HEK293 (cell line): ENCODE data around the gene SFRP5.

Experiments
- CTCF ChIA-PET: fragments of 350-600 bp; formaldehyde crosslinking; extraction: SDS; loops from one replicate; lab custom pipeline; 2021; ENCODE audit warnings: antibody characterized with exemption; lab: Yijun Ruan, JAX
- POLR2A ChIA-PET: fragments of 300-600 bp; formaldehyde crosslinking; extraction: SDS; loops from one replicate; lab custom pipeline; 2020; ENCODE audit warnings: antibody characterized with exemption, inconsistent platforms; lab: Yijun Ruan, JAX
- H3K27ac ChIP-seq: fragments of 200-500 bp; sonication (Bioruptor generic); 2 replicates; pipeline ENCODE4 v1.5.1; 2014; ENCODE audit warnings: low read depth, low read length, control low read depth, inconsistent platforms; ENCODE audit errors: extremely low read depth
- H3K36me3 ChIP-seq, 2 experiments: fragments of 200-500 bp in 1 of 2; sonication (Bioruptor generic) in 1 of 2; 1 replicate in 1 of 2; 2 replicates in 1 of 2; pipeline ENCODE4 v1.5.1; 2014 to 2017; ENCODE audit warnings: inconsistent platforms in 2 of 2, low read length in 2 of 2; ENCODE audit not compliant: control insufficient read depth in 2 of 2, insufficient read depth in 1 of 2
- H3K4me1 ChIP-seq: fragments of 200-500 bp; sonication (Bioruptor generic); 2 replicates; pipeline ENCODE4 v1.5.1; 2014; ENCODE audit warnings: mild to moderate bottlenecking, low read length, inconsistent platforms; ENCODE audit not compliant: control insufficient read depth, insufficient read depth
- H3K4me3 ChIP-seq: 2 replicates; pipeline ENCODE4 v1.5.1; 2011; ENCODE audit warnings: low read depth, mild to moderate bottlenecking, control low read depth, low read length, moderate library complexity
- H3K9me3 ChIP-seq: fragments of 200-500 bp; sonication (Bioruptor generic); 2 replicates; pipeline ENCODE4 v1.5.1; 2014; ENCODE audit warnings: low read depth, low read length, inconsistent platforms; ENCODE audit not compliant: control insufficient read depth, insufficient read depth
- GLIS1 ChIP-seq: fragments of 450-650 bp; formaldehyde crosslinking; IDR thresholded peaks from 2 replicates; pipeline ENCODE4 v1.5.1; 2016; ENCODE audit warnings: missing biosample characterization, missing genetic modification characterization
- GLIS2 ChIP-seq: fragments of 450-650 bp; formaldehyde crosslinking; IDR thresholded peaks from 2 replicates; pipeline ENCODE4 v1.5.1; 2016; ENCODE audit warnings: missing biosample characterization, missing genetic modification characterization
- KLF1 ChIP-seq: fragments of 450-650 bp; formaldehyde crosslinking; IDR thresholded peaks from 2 replicates; pipeline ENCODE4 v1.5.1; 2016; ENCODE audit warnings: missing biosample characterization, missing genetic modification characterization
- KLF8 ChIP-seq: fragments of 450-650 bp; formaldehyde crosslinking; IDR thresholded peaks from 2 replicates; pipeline ENCODE4 v1.5.1; 2016; ENCODE audit warnings: missing biosample characterization, missing genetic modification characterization
- OSR2 ChIP-seq: fragments of 450-650 bp; formaldehyde crosslinking; IDR thresholded peaks from 2 replicates; pipeline ENCODE4 v1.5.1; 2016; ENCODE audit warnings: missing biosample characterization, missing genetic modification characterization
- PRDM1 ChIP-seq: fragments of 450-650 bp; formaldehyde crosslinking; IDR thresholded peaks from 2 replicates; pipeline ENCODE4; 2016; ENCODE audit warnings: missing biosample characterization, missing genetic modification characterization
- SETDB1 ChIP-seq: IDR thresholded peaks from one replicate; pipeline ENCODE4 v1.6.1; 2017; ENCODE audit warnings: mild to moderate bottlenecking, low read length, moderate library complexity, mixed read lengths; ENCODE audit not compliant: insufficient read length
- SP2 ChIP-seq: fragments of 450-650 bp; formaldehyde crosslinking; IDR thresholded peaks from 2 replicates; pipeline ENCODE4 v1.5.1; 2016; ENCODE audit warnings: missing biosample characterization, missing genetic modification characterization
- SP3 ChIP-seq: fragments of 450-650 bp; formaldehyde crosslinking; IDR thresholded peaks from 2 replicates; pipeline ENCODE4 v1.5.1; 2016; ENCODE audit warnings: missing biosample characterization, missing genetic modification characterization
- ZBTB17 ChIP-seq: fragments of 450-650 bp; formaldehyde crosslinking; IDR thresholded peaks from 2 replicates; pipeline ENCODE4 v1.5.1; 2016; ENCODE audit warnings: missing biosample characterization, missing genetic modification characterization
- ZBTB20 ChIP-seq: fragments of 450-650 bp; formaldehyde crosslinking; IDR thresholded peaks from 2 replicates; pipeline ENCODE4 v1.5.1; 2016; ENCODE audit warnings: missing biosample characterization, missing genetic modification characterization
- ZBTB8A ChIP-seq: fragments of 450-650 bp; formaldehyde crosslinking; IDR thresholded peaks from 2 replicates; pipeline ENCODE4 v1.5.1; 2016; ENCODE audit warnings: missing biosample characterization, missing genetic modification characterization
- ZFHX2 ChIP-seq: fragments of 450-650 bp; formaldehyde crosslinking; conservative IDR thresholded peaks from 2 replicates; pipeline ENCODE4 v1.5.1; 2016; ENCODE audit warnings: missing biosample characterization, missing genetic modification characterization
- ZIC2 ChIP-seq: fragments of 450-650 bp; formaldehyde crosslinking; IDR thresholded peaks from 2 replicates; pipeline ENCODE4 v1.5.1; 2016; ENCODE audit warnings: missing biosample characterization, missing genetic modification characterization
- ZNF146 ChIP-seq: fragments of 450-650 bp; formaldehyde crosslinking; IDR thresholded peaks from 2 replicates; pipeline ENCODE4 v1.5.1; 2016; ENCODE audit warnings: missing biosample characterization, missing genetic modification characterization
- ZNF184 ChIP-seq: fragments of 450-650 bp; IDR thresholded peaks from 2 replicates; pipeline ENCODE4 v1.5.1; 2018; ENCODE audit warnings: missing biosample characterization, mild to moderate bottlenecking, missing genetic modification characterization
- ZNF214 ChIP-seq: fragments of 450-650 bp; formaldehyde crosslinking; IDR thresholded peaks from 2 replicates; pipeline ENCODE4 v1.5.1; 2017; ENCODE audit warnings: missing biosample characterization, mild to moderate bottlenecking, missing genetic modification characterization, borderline replicate concordance
- ZNF366 ChIP-seq: fragments of 450-650 bp; formaldehyde crosslinking; conservative IDR thresholded peaks from 2 replicates; pipeline ENCODE4 v1.5.1; 2016; ENCODE audit warnings: missing biosample characterization, missing genetic modification characterization
- ZNF398 ChIP-seq: fragments of 450-650 bp; formaldehyde crosslinking; IDR thresholded peaks from 2 replicates; pipeline ENCODE4 v1.5.1; 2017; ENCODE audit warnings: missing biosample characterization, missing genetic modification characterization
- ZNF624 ChIP-seq: fragments of 450-650 bp; formaldehyde crosslinking; IDR thresholded peaks from 2 replicates; pipeline ENCODE4 v1.5.1; 2017; ENCODE audit warnings: missing biosample characterization, missing genetic modification characterization
- ZNF777 ChIP-seq: fragments of 450-650 bp; formaldehyde crosslinking; IDR thresholded peaks from 2 replicates; pipeline ENCODE4 v1.5.1; 2017; ENCODE audit warnings: missing biosample characterization, missing genetic modification characterization, borderline replicate concordance
- ZSCAN30 ChIP-seq: fragments of 450-650 bp; IDR thresholded peaks from 2 replicates; pipeline ENCODE4 v1.5.1; 2018; ENCODE audit warnings: missing biosample characterization, mild to moderate bottlenecking, missing genetic modification characterization, moderate library complexity

The SFRP5 gene

GRCh38 chr10:97771913-97772823 lies at the start of gene SFRP5:
TSS of gene SFRP5 (minus strand) at chr10:97771999. CDS start at chr10:97771833, 166 bp downstream.
- Histone ChIP-seq H3K27ac (no peak within 1 kb of the TSS), H3K4me1 (no peaks in the 10 kb centered on the region), H3K9me3 (no peaks in the 10 kb centered on the region), H3K36me3 (no peaks in the 10 kb centered on the region), H3K4me3 (peak within 1 kb of the TSS; percentile 33)
- TF ChIP-seq ZBTB17 (tag by site-specific recombination) (peak; percentile 32), PRDM1 (tag by site-specific recombination) (peak; percentile 98), ZNF366 (tag by site-specific recombination) (peak; percentile 74), ZNF777 (tag by site-specific recombination) (0 out of 2 replicates have a peak, but pooled peaks have one; percentile 22), OSR2 (no peak), ZFHX2 (tag by site-specific recombination) (peak; percentile 72), ZSCAN30 (0 out of 2 replicates have a peak, but pooled peaks have one; percentile 19), ZIC2 (tag by site-specific recombination) (peak; percentile 82), ZBTB8A (tag by site-specific recombination) (peak; percentile 77), KLF8 (tag by site-specific recombination) (no peak), SETDB1 (no peak), ZNF214 (tag by site-specific recombination) (no peak), KLF1 (peak; percentile 51), SP2 (tag by site-specific recombination) (peak; percentile 41), GLIS1 (tag by site-specific recombination) (peak; percentile 91), ZNF184 (tag by site-specific recombination) (no peak), ZBTB20 (tag by site-specific recombination) (peak; percentile 26; the same call in 1 of the 2 replicates), ZNF398 (tag by site-specific recombination) (peak; percentile 56), SP3 (peak; percentile 50), GLIS2 (tag by site-specific recombination) (peak; percentile 69; the same call in 1 of the 2 replicates)
- POLR2A ChIA-PET = interaction anchor here (0.5 kb wide), 1 partner anchor 13 kb away, joined by 4 read pairs; no protein-coding TSS in a partner anchor
- CTCF ChIA-PET = interaction anchor here (0.5 to 1.3 kb wide), 6 partner anchors 14 to 1837 kb away, joined by 3 to 7 read pairs (median 4); no protein-coding TSS in a partner anchor

- CTCF ChIA-PET = interaction anchor here (1.1 kb wide), 1 partner anchor 29 kb away, joined by 5 read pairs; no protein-coding TSS in a partner anchor
- Histone ChIP-seq H3K27ac (no peak overlapping the region), H3K9me3 (no peaks in the 10 kb centered on the region), H3K36me3 (no peaks in the 10 kb centered on the region), H3K4me1 (no peaks in the 10 kb centered on the region), H3K4me3 (no peak overlapping the region)
- TF ChIP-seq ZNF146 (peak; percentile 29; the same call in 1 of the 2 replicates), ZNF624 (tag by site-specific recombination) (no peak)
- POLR2A ChIA-PET = no interaction called here
Measured at GRCh38 chr10:97820096-97820704, 48.4 kb upstream of the SFRP5 start.
